T-helper 17 cell (primary cell): ENCODE data around the gene COA8. TPM values are rescaled to one million over a fixed set of nuclear protein-coding genes. Genes with fewer than 3 reads are reported as not detected.

ENCODE experiments used
- ATAC-seq: fragments of 150-1000 bp; cut with Tn5 transposase; 2 replicates; pipeline ENCODE4 v1.10.0; 2021; ENCODE audit warnings: mild to moderate bottlenecking, moderate library complexity
- DNase-seq, 3 donors: peaks; one replicate each; pipeline versions ENCODE4 v3.0.0 to v3.0.0-alpha.2; 2020 to 2021
- H3K9me3 ChIP-seq: one replicate; pipeline ENCODE4 v1.7.0; 2013; ENCODE audit warnings: low read length, mild to moderate bottlenecking; ENCODE audit not compliant: control insufficient read depth, poor library complexity, severe bottlenecking
- H3K27ac Mint-ChIP-seq: one replicate; pipeline ENCODE4 v1.8.0; 2022; ENCODE audit warnings: mild to moderate bottlenecking, moderate library complexity, mixed read lengths
- H3K27me3 Mint-ChIP-seq: one replicate; pipeline ENCODE4 v1.8.0; 2022; ENCODE audit warnings: mixed read lengths
- H3K36me3 Mint-ChIP-seq: one replicate; pipeline ENCODE4 v1.8.0; 2022; ENCODE audit warnings: low read depth, mixed read lengths
- H3K4me1 Mint-ChIP-seq: one replicate; pipeline ENCODE4 v1.8.0; 2022; ENCODE audit warnings: mild to moderate bottlenecking, mixed read lengths
- H3K4me3 Mint-ChIP-seq: one replicate; pipeline ENCODE4 v1.8.0; 2022; ENCODE audit warnings: mild to moderate bottlenecking, moderate library complexity, mixed read lengths
- total RNA-seq, 4 donors: library from RNA in 2 of 4; stranded (reverse) in 2 of 4; gene quantifications; one replicate each; pipeline ENCODE4 v1.2.3 and lab custom pipeline; 2022 to 2026

COA8 gene
- total RNA-seq, 2 donors from 2014 or later, result 18.3 to 19.4 TPM

DNA sequence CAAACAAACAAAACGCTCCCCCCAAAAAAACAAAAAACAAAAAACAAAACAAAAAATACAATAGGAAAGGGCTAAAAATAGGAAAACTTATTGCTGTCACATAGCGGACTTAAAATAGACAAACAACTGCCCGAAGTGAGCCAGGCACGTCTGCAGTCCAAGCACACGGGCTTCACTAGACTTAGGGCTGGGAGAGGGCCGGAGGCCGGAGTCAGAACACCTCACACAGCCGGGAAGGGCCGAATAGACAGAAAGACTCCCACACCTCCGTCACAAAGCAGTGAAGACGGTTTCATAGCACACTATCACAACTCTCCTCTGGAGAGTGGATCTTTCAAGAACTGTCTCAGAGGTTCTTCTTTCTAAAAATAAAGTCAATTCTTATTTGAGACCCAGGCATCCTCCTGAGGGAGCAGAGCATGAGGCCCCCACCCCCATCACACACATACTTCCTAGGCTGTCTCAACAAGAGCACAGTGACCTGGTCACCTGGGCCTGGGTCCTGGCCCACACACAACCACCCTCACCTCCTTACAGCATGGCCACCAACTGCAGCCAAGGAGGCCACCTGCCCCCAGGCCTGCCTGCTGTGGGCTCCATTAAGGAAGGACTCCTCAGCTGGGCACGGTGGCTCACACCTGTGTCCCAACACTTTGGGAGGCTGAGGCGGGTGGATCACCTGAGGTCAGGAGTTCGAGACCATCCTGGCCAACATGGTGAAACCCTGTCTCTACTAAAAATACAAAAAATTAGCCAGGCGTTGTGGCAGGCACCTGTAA lies 7.0 kb upstream of the COA8 start:
- ATAC-seq, result no peak
- peaks cover 24% of the 10 kb centered on the region for H3K4me1 Mint-ChIP-seq
- no peaks in the 10 kb centered on the region for H3K9me3 ChIP-seq
- no peaks in the 10 kb centered on the region for H3K27me3 Mint-ChIP-seq
- no peak for DNase-seq
- H3K36me3 Mint-ChIP-seq, result no peaks in the 10 kb centered on the region
- no peak overlapping the region for H3K4me3 Mint-ChIP-seq
- peak overlapping the region; percentile 75 for H3K27ac Mint-ChIP-seq

DNA sequence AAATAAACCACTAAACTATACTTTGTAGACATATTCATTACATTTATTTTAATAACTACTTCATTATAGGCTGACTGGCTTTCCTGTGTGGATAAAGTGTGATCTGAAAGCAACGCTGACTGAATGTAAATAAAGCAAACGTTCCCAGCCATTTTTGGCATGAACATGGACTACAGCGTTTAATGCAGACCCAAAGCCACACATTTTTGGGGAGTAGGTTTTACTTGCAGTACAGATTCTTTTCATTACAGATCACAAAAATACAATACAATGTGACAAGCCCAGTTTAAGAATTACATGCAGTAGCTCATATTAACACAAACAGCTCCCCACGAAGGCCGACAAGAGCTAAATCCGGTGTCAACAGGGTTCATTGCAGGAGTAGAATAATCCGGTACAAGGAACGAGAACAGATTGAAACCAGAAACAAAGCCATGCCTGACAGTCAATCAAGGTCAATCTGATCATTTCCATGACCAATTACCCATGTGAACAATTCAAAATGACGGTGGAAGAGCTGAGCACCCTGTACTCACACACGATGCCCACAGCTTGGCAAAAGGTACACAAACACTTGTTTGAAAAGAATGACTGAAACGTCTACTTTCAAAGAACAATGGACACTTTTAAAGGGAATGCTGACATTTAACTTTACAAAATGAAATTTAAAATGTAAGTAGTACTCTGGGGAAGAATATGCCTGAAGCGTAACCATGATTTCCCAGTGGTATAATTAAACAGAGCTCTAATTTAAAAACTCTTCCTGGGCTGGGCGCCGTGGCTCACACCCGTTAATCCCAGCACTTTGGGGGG lies 5.6 kb upstream of the COA8 start:
- DNase-seq (no peak), ATAC-seq (no peak)
- no peaks in the 10 kb centered on the region for H3K9me3 ChIP-seq
- no peak overlapping the region for H3K4me3 Mint-ChIP-seq
- peaks cover 33% of the 10 kb centered on the region for H3K4me1 Mint-ChIP-seq
- no peaks in the 10 kb centered on the region for H3K36me3 Mint-ChIP-seq
- peak overlapping the region; percentile 29 for H3K27ac Mint-ChIP-seq
- no peaks in the 10 kb centered on the region for H3K27me3 Mint-ChIP-seq

DNA sequence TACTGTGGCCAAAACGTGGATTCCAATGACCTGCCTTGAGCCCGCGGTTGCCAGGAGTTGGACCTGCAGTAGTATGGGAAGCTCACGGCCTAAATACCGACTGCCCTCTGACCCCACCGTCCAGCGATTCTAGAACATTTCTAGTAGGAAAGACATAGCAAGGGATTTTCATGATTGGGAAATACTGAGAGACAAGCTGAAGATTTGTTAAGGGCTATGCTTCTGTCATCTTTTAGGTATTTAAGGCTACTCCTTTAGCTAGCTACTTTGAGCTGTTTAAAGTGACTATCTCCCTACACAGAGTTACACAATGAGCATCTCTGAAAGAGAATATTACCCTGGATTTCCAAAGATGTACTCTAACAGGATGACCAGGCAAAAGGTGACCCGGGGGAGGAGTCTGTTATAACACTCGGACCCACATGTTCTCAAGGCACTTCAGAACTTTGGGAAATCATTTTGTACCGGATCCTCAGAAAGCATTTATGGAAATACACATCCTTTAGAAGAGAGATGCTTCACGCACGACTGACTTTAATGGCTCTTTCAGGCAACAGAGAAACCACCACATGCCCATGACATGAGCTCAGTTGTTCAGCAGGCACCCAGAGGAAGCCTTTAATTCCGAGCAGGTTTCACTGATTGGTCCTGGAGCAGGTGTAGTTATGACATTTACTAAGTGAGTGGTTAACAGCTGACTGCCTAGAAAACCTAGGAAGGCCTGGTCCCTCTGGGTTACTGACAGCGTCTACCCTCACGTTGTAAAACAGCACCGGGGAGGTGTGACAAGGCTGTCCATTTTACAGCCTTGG lies 4.5 kb upstream of the COA8 start:
- H3K27me3 Mint-ChIP-seq, result no peaks in the 10 kb centered on the region
- H3K27ac Mint-ChIP-seq, result peak overlapping the region; percentile 29
- no peak for ATAC-seq
- no peak overlapping the region for H3K4me3 Mint-ChIP-seq
- no peaks in the 10 kb centered on the region for H3K9me3 ChIP-seq
- no peak for DNase-seq
- peaks cover 1% of the 10 kb centered on the region for H3K36me3 Mint-ChIP-seq
- H3K4me1 Mint-ChIP-seq, result peaks cover 34% of the 10 kb centered on the region

GRCh38 chr14:103559766-103560165 lies 3.0 kb upstream of the COA8 start:
- Mint-ChIP-seq H3K36me3 (peaks cover 2% of the 10 kb centered on the region), H3K27me3 (no peaks in the 10 kb centered on the region), H3K4me1 (peaks cover 39% of the 10 kb centered on the region), H3K27ac (no peak overlapping the region), H3K4me3 (no peak overlapping the region)
- no peaks in the 10 kb centered on the region for H3K9me3 ChIP-seq
- DNase-seq (no peak), ATAC-seq (no peak)

- Mint-ChIP-seq H3K4me1 (peaks cover 35% of the 10 kb centered on the region), H3K4me3 (peak overlapping the region; percentile 95), H3K27me3 (no peaks in the 10 kb centered on the region), H3K27ac (no peak overlapping the region), H3K36me3 (peaks cover 2% of the 10 kb centered on the region)
- DNase-seq, result no peak
- no peaks in the 10 kb centered on the region for H3K9me3 ChIP-seq
- ATAC-seq, result no peak
Observed at GRCh38 chr14:103560691-103561090, 2.1 kb upstream of the COA8 start.

- peak overlapping the region; percentile 95 for H3K4me3 Mint-ChIP-seq
- peaks cover 35% of the 10 kb centered on the region for H3K4me1 Mint-ChIP-seq
- ATAC-seq, result peak; percentile 24
- H3K27me3 Mint-ChIP-seq, result no peaks in the 10 kb centered on the region
- no peak for DNase-seq
- no peaks in the 10 kb centered on the region for H3K9me3 ChIP-seq
- peaks cover 2% of the 10 kb centered on the region for H3K36me3 Mint-ChIP-seq
- peak overlapping the region; percentile 96 for H3K27ac Mint-ChIP-seq
Observed at GRCh38 chr14:103561381-103562178, 1.2 kb upstream of the COA8 start.

- ATAC-seq (peak; percentile 33), DNase-seq (no peak)
- peak overlapping the region; percentile 95 for H3K4me3 Mint-ChIP-seq
- H3K36me3 Mint-ChIP-seq, result peaks cover 2% of the 10 kb centered on the region
- peaks cover 34% of the 10 kb centered on the region for H3K4me1 Mint-ChIP-seq
- no peaks in the 10 kb centered on the region for H3K27me3 Mint-ChIP-seq
- peak overlapping the region; percentile 96 for H3K27ac Mint-ChIP-seq
- H3K9me3 ChIP-seq, result no peaks in the 10 kb centered on the region
Observed at GRCh38 chr14:103562179-103562428, 656 bp upstream of the COA8 start.

DNA sequence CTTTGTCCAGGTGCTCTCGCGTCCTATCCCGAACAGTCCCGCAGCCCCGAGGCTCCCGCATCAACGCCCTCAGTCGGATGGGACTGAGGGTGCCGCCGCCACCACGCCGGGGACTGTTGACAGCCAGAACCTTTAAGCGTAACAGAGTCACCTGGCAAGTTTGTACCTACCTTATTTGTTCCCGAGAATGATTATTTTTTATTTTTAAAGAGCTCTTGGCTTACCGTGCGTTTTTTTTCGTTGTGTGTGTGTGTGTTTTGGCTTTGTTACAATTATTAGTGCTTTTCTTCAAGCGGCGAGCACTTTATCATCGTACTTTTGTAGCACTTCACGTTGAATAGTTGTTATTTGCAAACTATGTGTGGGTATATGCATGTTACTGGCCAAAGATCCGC lies 463 bp downstream of the COA8 start:
- no peak for DNase-seq
- Mint-ChIP-seq H3K27ac (peak overlapping the region; percentile 89), H3K4me3 (peak overlapping the region; percentile 95), H3K27me3 (no peaks in the 10 kb centered on the region), H3K36me3 (peaks cover 2% of the 10 kb centered on the region), H3K4me1 (peaks cover 34% of the 10 kb centered on the region)
- H3K9me3 ChIP-seq, result no peaks in the 10 kb centered on the region
- ATAC-seq, result peak; percentile 26

DNA sequence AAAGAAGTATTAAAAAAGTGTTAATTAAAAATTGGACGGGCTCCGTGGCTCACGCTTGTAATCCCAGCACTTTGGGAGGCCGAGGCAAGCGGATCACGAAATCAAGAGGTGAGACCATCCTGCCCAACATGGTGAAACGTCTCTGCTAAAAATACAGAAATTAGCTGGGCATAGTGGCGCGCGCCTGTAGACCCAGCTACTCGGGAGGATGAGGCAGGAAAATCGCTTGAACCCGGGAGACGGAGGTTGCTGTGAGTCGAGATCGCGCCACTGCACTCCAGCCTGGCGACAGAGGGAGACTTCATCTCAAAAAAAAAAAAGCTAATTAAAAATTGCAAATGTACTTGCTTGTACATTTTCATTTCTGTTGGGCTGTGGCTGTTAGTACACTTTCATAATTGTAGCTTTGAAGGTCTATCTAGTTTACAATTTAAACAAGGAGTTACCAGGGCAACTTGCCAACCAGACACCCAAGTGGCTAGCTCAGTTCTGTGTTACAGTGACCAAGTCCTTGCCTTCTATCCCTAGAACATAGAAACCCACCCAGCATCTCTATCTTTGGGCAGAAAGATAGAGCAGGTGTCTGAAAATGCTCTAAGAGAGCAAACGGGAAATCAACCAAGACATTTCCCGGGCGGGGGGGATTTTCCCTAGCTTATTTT lies 1.2 kb downstream of the COA8 start:
- Mint-ChIP-seq H3K36me3 (peaks cover 2% of the 10 kb centered on the region), H3K27ac (peak overlapping the region; percentile 89), H3K4me3 (peak overlapping the region; percentile 95), H3K27me3 (no peaks in the 10 kb centered on the region), H3K4me1 (peaks cover 32% of the 10 kb centered on the region)
- DNase-seq, result no peak
- H3K9me3 ChIP-seq, result no peaks in the 10 kb centered on the region
- ATAC-seq, result no peak

DNA sequence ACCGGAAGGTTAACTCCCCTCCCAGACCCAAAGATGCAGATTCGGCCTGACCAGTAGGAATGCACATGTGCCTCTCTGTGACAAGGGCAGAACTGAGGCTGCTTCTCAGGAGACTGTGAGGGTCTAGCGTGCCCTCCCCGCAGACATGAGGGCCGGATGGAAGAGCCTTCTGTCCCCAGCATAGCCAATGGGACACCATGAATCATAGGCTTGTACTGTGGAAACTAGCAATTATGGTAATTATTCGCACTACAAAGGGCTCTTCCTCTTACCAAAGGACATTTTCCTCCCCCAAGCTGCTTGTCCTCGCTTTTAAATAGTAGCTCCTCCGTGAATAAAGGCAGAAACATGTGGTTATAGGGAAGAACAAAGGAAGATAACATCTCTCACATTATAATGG lies 6.2 kb downstream of the COA8 start:
- no peaks in the 10 kb centered on the region for H3K9me3 ChIP-seq
- Mint-ChIP-seq H3K36me3 (no peaks in the 10 kb centered on the region), H3K4me1 (peaks cover 10% of the 10 kb centered on the region), H3K27me3 (no peaks in the 10 kb centered on the region), H3K4me3 (no peak overlapping the region), H3K27ac (no peak overlapping the region)
- DNase-seq (no peak), ATAC-seq (no peak)

- no peaks in the 10 kb centered on the region for H3K9me3 ChIP-seq
- H3K27me3 Mint-ChIP-seq, result no peaks in the 10 kb centered on the region
- no peak overlapping the region for H3K27ac Mint-ChIP-seq
- ATAC-seq (no peak), DNase-seq (no peak)
- H3K36me3 Mint-ChIP-seq, result no peaks in the 10 kb centered on the region
- H3K4me1 Mint-ChIP-seq, result peaks cover 8% of the 10 kb centered on the region
- H3K4me3 Mint-ChIP-seq, result no peak overlapping the region
Observed at GRCh38 chr14:103569408-103569807, 6.6 kb downstream of the COA8 start.

GRCh38 chr14:103574104-103574503 lies 11.3 kb downstream of the COA8 start:
- DNase-seq (no peak), ATAC-seq (no peak)
- H3K4me1 Mint-ChIP-seq, result peaks cover 8% of the 10 kb centered on the region
- H3K4me3 Mint-ChIP-seq, result no peak overlapping the region
- no peak overlapping the region for H3K27ac Mint-ChIP-seq
- no peaks in the 10 kb centered on the region for H3K27me3 Mint-ChIP-seq
- H3K36me3 Mint-ChIP-seq, result peaks cover 2% of the 10 kb centered on the region
- no peaks in the 10 kb centered on the region for H3K9me3 ChIP-seq
